Activated CD8-positive, alpha-beta T cell treated with anti-CD3 and anti-CD28 coated beads for 36 hours (primary cell): Measurements from ENCODE around the gene ADCK2. TPM values are rescaled to one million over a fixed set of nuclear protein-coding genes. Genes with fewer than 3 reads are reported as not detected.

Experiments
- ATAC-seq: fragments of 200-7000 bp; cut with Tn5 transposase; one replicate; pipeline ENCODE4 v1.10.0; 2021; ENCODE audit warnings: mild to moderate bottlenecking, moderate library complexity
- CTCF ChIA-PET: fragments of 350-600 bp; sonication (Branson Sonifier 250); formaldehyde crosslinking; loops from one replicate; lab custom pipeline; 2021; ENCODE audit warnings: antibody characterized with exemption; lab: Charles Lee
- POLR2A ChIA-PET: fragments of 350-600 bp; sonication (Branson Sonifier 250); formaldehyde crosslinking; loops from one replicate; lab custom pipeline; 2021; ENCODE audit warnings: antibody characterized with exemption; lab: Charles Lee
- DNase-seq: peaks from one replicate; pipeline ENCODE4 v3.0.0-alpha.2; 2020
- H3K27ac Mint-ChIP-seq: one replicate; pipeline ENCODE4 v1.8.0; 2021; ENCODE audit warnings: mild to moderate bottlenecking, mixed read lengths
- H3K27me3 Mint-ChIP-seq: one replicate; pipeline ENCODE4 v1.8.0; 2021; ENCODE audit warnings: mixed read lengths
- H3K36me3 Mint-ChIP-seq: one replicate; pipeline ENCODE4 v1.8.0; 2021; ENCODE audit warnings: low read depth, mixed read lengths
- H3K4me1 Mint-ChIP-seq: one replicate; pipeline ENCODE4 v1.8.0; 2021; ENCODE audit warnings: low read depth, mixed read lengths
- H3K4me3 Mint-ChIP-seq: one replicate; pipeline ENCODE4 v1.8.0; 2021; ENCODE audit warnings: mild to moderate bottlenecking, moderate library complexity, mixed read lengths
- H3K9me3 Mint-ChIP-seq: one replicate; pipeline ENCODE4 v1.8.0; 2021; ENCODE audit warnings: mixed read lengths
- intact Hi-C: fragments of 100-400 bp; cut with micrococcal nuclease; formaldehyde crosslinking; loops from one replicate; pipeline ENCODE4 v1.10.0; 2022
- total RNA-seq, 2 experiments: library from RNA; stranded (reverse); gene quantifications; one replicate each; pipeline ENCODE4 v1.2.3, GENCODE V29; 2021
- TF ChIP-seq, protein P1 (sequence below): fragments of 200-600 bp; IDR thresholded peaks from one replicate; pipeline ENCODE4 v1.8.0; 2022; ENCODE audit warnings: antibody characterized with exemption, mild to moderate bottlenecking

Gene ADCK2
- total RNA-seq, 2 experiments from 2014 or later, result 20.0 to 21.5 TPM

- ChIA-PET CTCF (no interaction called here), POLR2A (no interaction called here)
- H3K9me3 Mint-ChIP-seq, result no peaks in the 10 kb centered on the region
- ATAC-seq (no peak), DNase-seq (no peak)
- H3K4me3 Mint-ChIP-seq, result no peak overlapping the region
- H3K27me3 Mint-ChIP-seq, result peaks cover 3% of the 10 kb centered on the region
- intact Hi-C loops, result loop anchor here (5.0 kb wide), 1 partner anchor 172 kb away; the partner anchor contains the start of gene MKRN1
- peaks cover 7% of the 10 kb centered on the region for H3K4me1 Mint-ChIP-seq
- no peaks in the 10 kb centered on the region for H3K36me3 Mint-ChIP-seq
- H3K27ac Mint-ChIP-seq, result no peak overlapping the region
- TF ChIP-seq, protein P1, sequence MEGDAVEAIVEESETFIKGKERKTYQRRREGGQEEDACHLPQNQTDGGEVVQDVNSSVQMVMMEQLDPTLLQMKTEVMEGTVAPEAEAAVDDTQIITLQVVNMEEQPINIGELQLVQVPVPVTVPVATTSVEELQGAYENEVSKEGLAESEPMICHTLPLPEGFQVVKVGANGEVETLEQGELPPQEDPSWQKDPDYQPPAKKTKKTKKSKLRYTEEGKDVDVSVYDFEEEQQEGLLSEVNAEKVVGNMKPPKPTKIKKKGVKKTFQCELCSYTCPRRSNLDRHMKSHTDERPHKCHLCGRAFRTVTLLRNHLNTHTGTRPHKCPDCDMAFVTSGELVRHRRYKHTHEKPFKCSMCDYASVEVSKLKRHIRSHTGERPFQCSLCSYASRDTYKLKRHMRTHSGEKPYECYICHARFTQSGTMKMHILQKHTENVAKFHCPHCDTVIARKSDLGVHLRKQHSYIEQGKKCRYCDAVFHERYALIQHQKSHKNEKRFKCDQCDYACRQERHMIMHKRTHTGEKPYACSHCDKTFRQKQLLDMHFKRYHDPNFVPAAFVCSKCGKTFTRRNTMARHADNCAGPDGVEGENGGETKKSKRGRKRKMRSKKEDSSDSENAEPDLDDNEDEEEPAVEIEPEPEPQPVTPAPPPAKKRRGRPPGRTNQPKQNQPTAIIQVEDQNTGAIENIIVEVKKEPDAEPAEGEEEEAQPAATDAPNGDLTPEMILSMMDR, result no peak
These were observed 23.1 kb upstream of the ADCK2 start for GRCh38 chr7:140649556-140650205.

GRCh38 chr7:140650367-140650766 is 22.4 kb upstream of the ADCK2 start:
- Mint-ChIP-seq H3K4me1 (peaks cover 7% of the 10 kb centered on the region), H3K27me3 (peaks cover 3% of the 10 kb centered on the region), H3K9me3 (no peaks in the 10 kb centered on the region), H3K27ac (no peak overlapping the region), H3K4me3 (no peak overlapping the region), H3K36me3 (no peaks in the 10 kb centered on the region)
- TF ChIP-seq, protein P1, result no peak
- CTCF ChIA-PET, result no interaction called here
- DNase-seq, result no peak
- POLR2A ChIA-PET, result no interaction called here
- intact Hi-C loops, result loop anchor here (5.0 kb wide), 1 partner anchor 173 kb away; the partner anchor contains the start of gene MKRN1
- ATAC-seq, result no peak

- intact Hi-C loops, result loop anchor here (1.0 to 5.0 kb wide), 2 partner anchors 135 to 176 kb away; partner anchors contain the start of gene MKRN1
- Mint-ChIP-seq H3K4me3 (no peak overlapping the region), H3K9me3 (no peaks in the 10 kb centered on the region), H3K27me3 (peaks cover 8% of the 10 kb centered on the region), H3K27ac (no peak overlapping the region), H3K36me3 (no peaks in the 10 kb centered on the region), H3K4me1 (peaks cover 17% of the 10 kb centered on the region)
- ChIA-PET POLR2A (interaction anchor here (1.5 kb wide), 1 partner anchor 10 kb away, joined by 3 read pairs; no protein-coding TSS in a partner anchor), CTCF (interaction anchor here (0.6 to 2.4 kb wide), 37 partner anchors 10 to 353 kb away, joined by 3 to 22 read pairs (median 3); partner anchors contain the start of genes ADCK2, MKRN1 and NDUFB2)
- ATAC-seq (peak; percentile 24), DNase-seq (no peak)
- TF ChIP-seq, protein P1, result peak; percentile 94
These were observed 19.2 kb upstream of the ADCK2 start for GRCh38 chr7:140653319-140654108.

DNA sequence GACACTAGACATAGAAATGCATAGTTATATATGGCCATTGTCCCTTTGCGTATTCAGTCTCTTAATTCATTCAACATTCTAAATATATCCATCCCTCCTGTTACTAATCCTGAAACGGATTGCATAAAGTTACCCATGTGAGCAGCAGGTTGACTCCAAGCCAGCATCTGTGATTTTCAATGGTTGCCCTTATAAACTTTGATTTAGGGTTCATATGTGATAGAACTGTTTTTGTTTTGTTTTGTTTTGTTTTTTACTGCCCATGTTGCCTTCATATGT is 18.7 kb upstream of the ADCK2 start:
- intact Hi-C loops, result loop anchor here (1.0 to 5.0 kb wide), 2 partner anchors 136 to 177 kb away; partner anchors contain the start of gene MKRN1
- DNase-seq (no peak), ATAC-seq (no peak)
- POLR2A ChIA-PET, result interaction anchor here (1.5 kb wide), 1 partner anchor 11 kb away, joined by 3 read pairs; no protein-coding TSS in a partner anchor
- no peak overlapping the region for H3K4me3 Mint-ChIP-seq
- H3K27ac Mint-ChIP-seq, result no peak overlapping the region
- CTCF ChIA-PET, result interaction anchor here (0.6 to 2.4 kb wide), 29 partner anchors 12 to 353 kb away, joined by 3 to 22 read pairs (median 4); partner anchors contain the start of genes ADCK2, MKRN1 and NDUFB2
- TF ChIP-seq, protein P1, result no peak
- no peaks in the 10 kb centered on the region for H3K9me3 Mint-ChIP-seq
- H3K36me3 Mint-ChIP-seq, result no peaks in the 10 kb centered on the region
- H3K27me3 Mint-ChIP-seq, result peaks cover 8% of the 10 kb centered on the region
- H3K4me1 Mint-ChIP-seq, result peaks cover 17% of the 10 kb centered on the region
